Keratinocyte (primary cell): ENCODE measurements around the gene KRTAP5-7. TPM values are rescaled to one million over a fixed set of nuclear protein-coding genes. Genes with fewer than 3 reads are reported as not detected.

Experiments
- DNase-seq: peaks from one replicate; pipeline ENCODE4 v3.0.0-alpha.2; 2011; ENCODE audit warnings: low read depth, missing footprints, low spot score
- FAIRE-seq: peaks from 2 replicates; lab custom pipeline; 2011; peaks lifted over from hg19 to GRCh38; lab: Jason Lieb, UNC
- H2AFZ ChIP-seq: 2 replicates; pipeline ENCODE4 v1.6.0; 2012; ENCODE audit warnings: low read length, control low read depth, inconsistent platforms; ENCODE audit not compliant: control insufficient read depth
- H3K27ac ChIP-seq: 2 replicates; pipeline ENCODE4 v1.5.1; 2011; ENCODE audit warnings: low read length; ENCODE audit not compliant: control insufficient read depth, insufficient read depth
- H3K27me3 ChIP-seq: 3 replicates; pipeline ENCODE4 v1.6.0; 2011; ENCODE audit warnings: low read length; ENCODE audit not compliant: control insufficient read depth, insufficient read depth; ENCODE audit errors: extremely low read depth
- H3K36me3 ChIP-seq, 2 experiments: 2 replicates in 1 of 2; 3 replicates in 1 of 2; pipeline ENCODE4 v1.5.1; 2011; ENCODE audit warnings: low read length in 2 of 2, mild to moderate bottlenecking in 1 of 2; ENCODE audit not compliant: control insufficient read depth in 2 of 2, insufficient read depth in 2 of 2; ENCODE audit errors: extremely low read depth in 1 of 2
- H3K4me1 ChIP-seq: 3 replicates; pipeline ENCODE4 v1.5.1; 2011; ENCODE audit warnings: low read length; ENCODE audit not compliant: control insufficient read depth, insufficient read depth; ENCODE audit errors: extremely low read depth
- H3K4me2 ChIP-seq: 3 replicates; pipeline ENCODE4 v1.6.0; 2011; ENCODE audit warnings: low read depth, low read length; ENCODE audit not compliant: control insufficient read depth, insufficient read depth; ENCODE audit errors: extremely low read depth
- H3K4me3 ChIP-seq, 3 experiments: fragments of 200-600 bp in 1 of 3; sonication (generic) in 1 of 3; 2 replicates in 2 of 3; 3 replicates in 1 of 3; pipeline ENCODE4 v1.5.1; 2011 to 2016; ENCODE audit warnings: low read length in 3 of 3, mild to moderate bottlenecking in 3 of 3, control low read depth in 2 of 3, inconsistent platforms in 1 of 3, low read depth in 1 of 3, mixed read lengths in 1 of 3, mixed run types in 1 of 3, moderate library complexity in 1 of 3; ENCODE audit not compliant: control insufficient read depth in 2 of 3, insufficient read depth in 2 of 3; ENCODE audit errors: extremely low read depth in 1 of 3
- H3K79me2 ChIP-seq: 2 replicates; pipeline ENCODE4 v1.6.0; 2012; ENCODE audit warnings: low read length; ENCODE audit not compliant: control insufficient read depth, insufficient read depth
- H3K9ac ChIP-seq: 3 replicates; pipeline ENCODE4 v1.6.0; 2011; ENCODE audit warnings: low read length; ENCODE audit not compliant: control insufficient read depth, insufficient read depth; ENCODE audit errors: extremely low read depth
- H3K9me1 ChIP-seq: 3 replicates; pipeline ENCODE4 v1.6.0; 2011; ENCODE audit warnings: low read length; ENCODE audit not compliant: control insufficient read depth, insufficient read depth; ENCODE audit errors: extremely low read depth
- H3K9me3 ChIP-seq: 2 replicates; pipeline ENCODE4 v1.5.1; 2012; ENCODE audit warnings: low read depth, low read length; ENCODE audit not compliant: control insufficient read depth
- H4K20me1 ChIP-seq: 3 replicates; pipeline ENCODE4 v1.6.0; 2011; ENCODE audit warnings: low read length; ENCODE audit not compliant: control insufficient read depth, insufficient read depth; ENCODE audit errors: extremely low read depth
- EZH2 ChIP-seq: IDR thresholded peaks from one replicate; pipeline ENCODE4 v1.6.1; 2012; ENCODE audit warnings: inconsistent platforms, mild to moderate bottlenecking, low read length, moderate library complexity
- dilution Hi-C: fragments of 300-500 bp; cut with MboI; formaldehyde crosslinking; loops from one replicate; pipeline ENCODE4 v1.7.0; 2020; ENCODE audit warnings: low sequenced_read_pairs; ENCODE audit not compliant: extremely low pct_ligation_motif_present
- polyA plus RNA-seq, 5 experiments: library from polyadenylated mRNA; depleted of rRNA in 3 of 5; stranded (reverse) in 3 of 5; stranded (forward) in 1 of 5; unstranded in 1 of 5; fragments of >200 nt; gene quantifications; 1 replicate in 1 of 5; 2 replicates in 3 of 5; 3 replicates in 1 of 5; pipeline versions ENCODE4 v1.2.1 to v1.2.3, GENCODE V29; 2011 to 2012; ENCODE audit warnings: missing spikeins in 2 of 5, low read depth in 1 of 5, low replicate concordance in 1 of 5
- TF ChIP-seq, protein P1 (sequence below), 3 experiments: IDR thresholded peaks in 1 of 3; conservative IDR thresholded peaks in 1 of 3; optimal IDR thresholded peaks in 1 of 3; 2 replicates in 2 of 3; 3 replicates in 1 of 3; pipeline versions ENCODE3 to v1.5.1; 2011; ENCODE audit warnings: low read length in 3 of 3, mild to moderate bottlenecking in 3 of 3, moderate library complexity in 2 of 3, control low read depth in 1 of 3, inconsistent platforms in 1 of 3; ENCODE audit not compliant: insufficient read depth in 2 of 3; ENCODE audit errors: extremely low read depth in 1 of 3

KRTAP5-7 gene
- polyA plus RNA-seq, 1 donor (not counting 4 experiments of a cell fraction or from before 2014, with no cell fraction given), result not detected

DNA sequence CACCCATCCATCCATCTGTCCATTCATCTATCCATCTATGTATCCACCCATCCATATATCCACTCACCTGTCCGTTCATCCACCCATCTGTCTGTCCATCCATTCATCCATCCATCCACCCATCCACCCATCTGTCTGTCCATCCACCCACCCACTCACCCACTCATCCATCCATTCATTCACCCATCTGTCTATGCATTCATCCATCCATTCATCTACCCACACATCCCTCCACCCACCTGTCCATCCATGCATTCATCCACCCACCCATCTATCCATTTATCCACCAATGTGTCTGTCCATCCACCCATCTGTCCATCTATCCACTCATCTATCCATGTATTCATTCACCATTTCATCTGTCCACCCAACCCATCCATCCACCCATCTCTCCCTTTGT lies 40.7 kb upstream of the KRTAP5-7 start:
- Histone ChIP-seq H3K9me1 (peaks cover 2% of the 10 kb centered on the region), H3K4me2 (no peak overlapping the region), H3K9ac (no peak overlapping the region), H3K4me3 (no peak overlapping the region), H3K4me1 (peaks cover 21% of the 10 kb centered on the region), H4K20me1 (no peaks in the 10 kb centered on the region), H3K79me2 (no peaks in the 10 kb centered on the region), H2AFZ (no peak overlapping the region), H3K27ac (no peak overlapping the region), H3K27me3 (no peaks in the 10 kb centered on the region), H3K36me3 (peaks cover 36 to 44% of the 10 kb centered on the region in 2 experiments), H3K9me3 (no peaks in the 10 kb centered on the region)
- dilution Hi-C loops, result no loop called here
- DNase-seq (no peak), FAIRE-seq (no peak)
- TF ChIP-seq, protein P1, sequence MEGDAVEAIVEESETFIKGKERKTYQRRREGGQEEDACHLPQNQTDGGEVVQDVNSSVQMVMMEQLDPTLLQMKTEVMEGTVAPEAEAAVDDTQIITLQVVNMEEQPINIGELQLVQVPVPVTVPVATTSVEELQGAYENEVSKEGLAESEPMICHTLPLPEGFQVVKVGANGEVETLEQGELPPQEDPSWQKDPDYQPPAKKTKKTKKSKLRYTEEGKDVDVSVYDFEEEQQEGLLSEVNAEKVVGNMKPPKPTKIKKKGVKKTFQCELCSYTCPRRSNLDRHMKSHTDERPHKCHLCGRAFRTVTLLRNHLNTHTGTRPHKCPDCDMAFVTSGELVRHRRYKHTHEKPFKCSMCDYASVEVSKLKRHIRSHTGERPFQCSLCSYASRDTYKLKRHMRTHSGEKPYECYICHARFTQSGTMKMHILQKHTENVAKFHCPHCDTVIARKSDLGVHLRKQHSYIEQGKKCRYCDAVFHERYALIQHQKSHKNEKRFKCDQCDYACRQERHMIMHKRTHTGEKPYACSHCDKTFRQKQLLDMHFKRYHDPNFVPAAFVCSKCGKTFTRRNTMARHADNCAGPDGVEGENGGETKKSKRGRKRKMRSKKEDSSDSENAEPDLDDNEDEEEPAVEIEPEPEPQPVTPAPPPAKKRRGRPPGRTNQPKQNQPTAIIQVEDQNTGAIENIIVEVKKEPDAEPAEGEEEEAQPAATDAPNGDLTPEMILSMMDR (optimal IDR thresholded peaks at IDR 0.05 in 1 of 3, IDR thresholded peaks at IDR 0.05 in 1 of 3, conservative IDR thresholded peaks at IDR 0.05 in 1 of 3; ENCODE audit: extremely low read depth in 1 of 3, insufficient read depth in 2 of 3, low read length in 3 of 3), result no peak
- TF ChIP-seq EZH2, result no peak

DNA sequence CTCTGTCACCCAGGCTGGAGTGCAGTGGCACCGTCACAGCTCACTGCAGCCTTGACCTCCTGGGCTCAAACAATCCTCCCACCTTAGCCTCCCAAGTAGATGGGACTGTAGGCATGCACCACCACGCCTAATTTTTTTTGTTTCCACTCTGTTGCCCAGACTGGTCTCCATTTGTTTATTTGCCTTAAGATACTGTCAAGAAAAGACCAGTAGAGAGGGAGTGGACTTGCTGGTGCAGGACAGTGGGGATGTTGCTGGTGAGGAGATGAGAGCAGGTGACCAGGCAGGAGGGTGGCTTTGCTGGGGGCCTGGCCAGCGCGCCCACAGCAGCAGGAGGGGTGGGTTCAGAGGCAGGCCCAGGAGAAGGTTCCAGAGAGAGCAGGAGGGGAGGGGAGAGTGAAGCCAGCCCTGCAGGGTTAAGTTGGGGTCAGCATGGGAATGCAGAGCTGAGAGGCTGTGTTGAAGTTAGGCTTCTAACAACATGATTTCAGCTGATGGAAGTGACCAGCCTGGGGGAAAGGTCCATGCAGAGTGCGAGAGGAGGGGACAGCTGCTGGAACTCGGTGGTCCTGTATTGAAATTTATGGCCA lies 38.3 kb upstream of the KRTAP5-7 start:
- no peak overlapping the region for H3K4me2 ChIP-seq
- no peak for FAIRE-seq
- dilution Hi-C loops, result no loop called here

More for the DNA sequence above, 38.3 kb upstream of the KRTAP5-7 start:
- peaks cover 21% of the 10 kb centered on the region for H3K4me1 ChIP-seq
- no peak overlapping the region for H3K4me3 ChIP-seq
- no peaks in the 10 kb centered on the region for H3K27me3 ChIP-seq
- H3K27ac ChIP-seq, result no peak overlapping the region
- no peaks in the 10 kb centered on the region for H3K9me3 ChIP-seq
- TF ChIP-seq, protein P1 (optimal IDR thresholded peaks at IDR 0.05 in 1 of 3, IDR thresholded peaks at IDR 0.05 in 1 of 3, conservative IDR thresholded peaks at IDR 0.05 in 1 of 3; ENCODE audit: extremely low read depth in 1 of 3, insufficient read depth in 2 of 3, low read length in 3 of 3), result no peak
- TF ChIP-seq EZH2, result no peak
- H4K20me1 ChIP-seq, result no peaks in the 10 kb centered on the region
- no peak for DNase-seq
- H3K9ac ChIP-seq, result no peak overlapping the region
- peaks cover 27 to 40% of the 10 kb centered on the region in 2 experiments for H3K36me3 ChIP-seq
- peaks cover 2% of the 10 kb centered on the region for H3K9me1 ChIP-seq
- no peak overlapping the region for H2AFZ ChIP-seq
- H3K79me2 ChIP-seq, result no peaks in the 10 kb centered on the region
